GM21423 (cell line): ENCODE results near the gene GMCL2.
"Not testable (repeated sequence)": the region's sequence is repeated elsewhere in the genome, so short reads cannot be mapped to it uniquely, and the experiment has no call there.

Experiments used
- ATAC-seq: cut with Tn5 transposase; IDR thresholded peaks from one replicate; pipeline ENCODE4 v1.9.1; 2021; ENCODE audit warnings: mild to moderate bottlenecking, moderate library complexity; ENCODE audit not compliant: unreplicated experiment

GMCL2 gene, protein sequence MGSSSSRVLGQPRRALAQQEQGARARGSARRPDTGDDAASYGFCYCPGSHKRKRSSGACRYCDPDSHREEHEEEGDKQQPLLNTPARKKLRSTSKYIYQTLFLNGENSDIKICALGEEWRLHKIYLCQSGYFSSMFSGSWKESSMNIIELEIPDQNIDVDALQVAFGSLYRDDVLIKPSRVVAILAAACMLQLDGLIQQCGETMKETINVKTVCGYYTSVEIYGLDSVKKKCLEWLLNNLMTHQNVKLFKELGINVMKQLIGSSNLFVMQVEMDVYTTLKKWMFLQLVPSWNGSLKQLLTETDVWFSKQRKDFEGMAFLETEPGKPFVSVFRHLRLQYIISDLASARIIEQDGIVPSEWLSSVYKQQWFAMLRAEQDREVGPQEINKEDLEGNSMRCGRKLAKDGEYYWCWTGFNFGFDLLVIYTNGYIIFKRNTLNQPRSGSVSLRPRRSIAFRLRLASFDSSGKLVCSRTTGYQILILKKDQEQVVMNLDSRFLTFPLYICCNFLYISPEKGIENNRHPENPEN

DNA sequence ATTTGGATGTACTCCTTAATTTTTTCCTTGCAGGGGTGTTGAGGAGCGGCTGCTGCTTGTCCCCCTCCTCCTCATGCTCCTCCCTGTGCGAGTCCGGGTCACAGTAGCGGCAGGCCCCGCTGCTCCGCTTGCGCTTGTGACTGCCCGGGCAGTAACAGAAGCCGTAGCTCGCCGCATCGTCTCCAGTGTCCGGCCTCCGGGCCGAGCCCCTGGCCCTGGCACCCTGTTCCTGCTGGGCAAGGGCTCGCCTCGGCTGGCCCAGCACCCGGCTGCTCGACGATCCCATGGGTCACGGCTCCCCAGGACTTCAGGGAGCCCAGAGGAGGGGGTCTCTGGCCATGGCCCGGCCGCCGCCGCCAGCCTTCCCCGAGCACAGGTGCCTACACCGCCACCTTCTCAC, at the start of gene GMCL2:
TSS of gene GMCL2 (minus strand) at position 358 of the 400 bp plus-strand sequence. CDS start at position 286, 72 bp downstream.
- ATAC-seq = no peak

DNA sequence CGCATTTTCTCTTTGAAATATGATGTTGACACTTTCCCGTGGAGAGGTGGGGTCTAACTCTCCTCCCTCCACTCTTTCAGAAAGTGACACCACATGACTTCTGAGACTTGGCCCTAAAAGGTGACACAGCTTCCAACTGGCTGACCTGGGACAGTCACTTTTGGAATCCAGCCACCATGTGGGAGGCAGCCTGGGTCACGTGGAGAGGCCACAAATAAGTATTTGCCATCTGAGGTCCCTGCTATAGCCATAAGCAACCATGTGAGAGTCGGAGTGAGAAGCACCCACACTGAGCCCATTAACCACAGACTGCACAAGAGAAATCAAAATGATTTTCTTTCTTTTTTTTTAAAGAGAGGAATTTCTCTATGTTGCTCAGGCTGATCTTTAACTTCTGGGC, 49.5 kb upstream of the GMCL2 start:
- no peak for ATAC-seq

DNA sequence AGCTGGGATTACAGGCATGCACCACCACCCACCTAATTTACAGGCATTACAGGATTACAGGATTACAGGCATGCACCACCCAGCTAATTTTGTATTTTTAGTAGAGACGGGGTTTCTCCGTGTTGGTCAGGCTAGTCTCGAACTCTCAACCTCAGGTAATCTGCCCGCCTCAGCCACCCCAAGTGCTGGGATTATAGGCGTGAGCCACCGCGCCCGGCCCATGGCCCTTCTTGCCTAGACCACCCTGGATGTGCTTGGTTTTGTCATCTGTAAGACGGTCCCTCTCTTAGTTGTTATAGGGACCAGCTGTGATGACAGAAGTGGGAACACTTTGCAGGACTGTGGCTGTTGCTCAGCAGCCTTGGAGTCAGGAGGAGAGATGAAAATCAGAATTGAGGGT, 49.0 kb upstream of the GMCL2 start:
- ATAC-seq = no peak

DNA sequence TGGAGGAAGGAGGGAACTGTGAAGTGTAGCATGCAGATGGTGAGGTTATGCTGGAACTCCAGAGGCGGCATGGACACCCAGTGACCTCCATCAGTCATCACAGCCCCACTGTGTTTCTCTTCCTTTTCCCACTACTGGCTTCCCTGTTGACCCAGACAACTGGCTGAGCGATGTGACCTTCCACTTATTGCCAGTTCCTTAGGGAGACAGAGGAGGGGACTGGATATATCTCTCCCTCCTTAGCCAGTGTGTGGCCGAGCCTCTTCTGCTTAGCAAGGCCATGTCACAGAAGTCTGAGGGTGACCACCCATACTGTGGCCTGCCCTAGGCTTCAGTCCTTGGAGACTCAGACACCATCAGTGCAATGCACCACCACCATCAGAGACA, 48.4 kb upstream of the GMCL2 start:
- ATAC-seq = no peak

DNA sequence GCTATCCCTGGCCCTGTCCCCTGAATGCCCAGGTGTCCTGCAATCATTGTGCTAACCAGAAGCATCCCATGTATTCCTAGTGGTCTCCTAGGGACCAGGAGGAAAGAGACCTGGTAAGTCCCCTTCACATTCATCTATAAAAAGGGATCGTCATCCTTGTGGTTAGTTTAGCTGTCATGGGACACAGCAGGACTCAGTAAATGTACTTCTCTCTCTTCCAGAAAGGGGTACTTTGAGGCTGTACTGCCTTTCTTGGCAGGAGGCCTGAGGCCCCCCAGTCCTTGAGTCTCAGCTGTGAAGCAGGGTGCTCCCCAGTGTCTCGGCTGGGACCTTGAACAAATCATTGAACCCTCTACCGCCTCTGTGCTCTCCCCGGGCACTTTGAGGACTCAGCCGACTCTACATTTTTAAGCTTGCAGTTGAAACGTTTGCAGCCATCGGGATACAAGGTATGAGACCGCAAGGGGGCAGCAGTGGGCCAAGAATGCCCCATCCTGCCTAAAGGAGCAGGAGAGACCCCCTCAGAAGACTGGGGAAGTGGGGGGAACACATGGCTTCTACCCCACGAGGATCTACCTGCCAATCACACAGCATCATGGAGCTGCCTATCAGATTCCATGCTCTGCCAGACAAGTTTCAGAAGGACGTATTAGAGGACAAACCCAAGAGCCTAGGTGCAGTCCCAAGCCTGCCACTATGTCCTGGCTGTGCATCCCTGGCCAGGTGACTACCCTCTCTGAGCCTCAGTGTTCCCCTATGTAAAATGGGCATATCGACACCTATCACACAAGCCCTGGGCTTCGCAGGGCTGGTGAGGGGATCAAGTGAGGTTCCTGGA, 47.8 kb upstream of the GMCL2 start:
- no peak for ATAC-seq

DNA sequence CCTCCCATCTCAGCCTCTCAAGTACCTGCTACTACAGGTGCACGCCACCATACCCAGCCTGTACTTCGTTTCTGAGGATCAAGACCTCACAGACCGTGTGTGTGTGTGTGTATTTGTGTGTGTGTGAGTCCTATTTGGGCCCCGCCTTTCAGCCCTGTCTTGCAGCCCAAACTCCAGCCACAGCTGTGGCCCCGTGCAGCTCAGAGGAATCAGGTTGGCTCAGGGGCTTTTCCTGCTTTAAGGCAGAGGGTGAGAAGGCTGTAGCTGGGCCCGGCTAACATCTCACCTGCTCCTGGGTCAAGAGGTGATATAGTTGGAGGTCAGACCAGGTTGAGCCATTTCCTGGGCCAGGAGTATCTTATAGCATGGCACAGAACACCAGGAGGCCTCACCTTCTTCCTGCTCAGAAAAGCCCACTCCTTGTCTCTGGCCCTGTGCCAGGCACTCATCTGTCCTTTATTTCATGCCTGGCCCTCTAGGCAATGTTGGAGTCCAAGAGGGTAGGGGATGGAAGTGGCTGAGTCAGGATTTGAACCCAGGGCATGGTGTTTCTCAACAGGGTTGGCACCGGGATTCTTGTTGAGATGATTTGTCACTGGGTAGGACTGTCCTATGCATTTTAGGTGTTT, 47.1 kb upstream of the GMCL2 start:
- ATAC-seq = no peak

DNA sequence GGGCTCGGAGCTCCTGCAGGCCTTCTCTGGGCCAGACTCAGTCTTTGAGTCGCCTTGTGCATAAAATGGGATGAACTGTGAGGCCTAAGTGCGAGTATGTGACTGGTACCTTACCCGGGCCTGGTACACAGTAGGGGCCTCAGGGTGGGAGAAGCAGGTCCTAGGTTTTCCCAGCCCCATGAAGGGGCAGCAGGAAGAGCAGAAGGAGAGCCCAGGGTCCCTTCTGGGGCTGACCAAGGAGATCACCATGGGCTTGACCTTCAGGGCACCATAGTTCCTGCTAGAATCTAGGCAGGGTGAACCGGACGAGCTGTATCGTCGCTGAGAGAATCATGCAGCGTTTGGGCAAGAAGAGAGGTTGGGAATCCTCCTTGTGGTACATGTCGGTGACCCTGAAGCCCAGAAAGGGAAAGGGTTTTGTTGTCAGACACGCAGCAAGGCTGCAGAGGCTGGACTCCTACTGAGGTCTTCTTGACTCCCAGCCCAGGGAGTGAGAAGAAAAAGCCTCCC, 45.8 kb upstream of the GMCL2 start:
- no peak for ATAC-seq

DNA sequence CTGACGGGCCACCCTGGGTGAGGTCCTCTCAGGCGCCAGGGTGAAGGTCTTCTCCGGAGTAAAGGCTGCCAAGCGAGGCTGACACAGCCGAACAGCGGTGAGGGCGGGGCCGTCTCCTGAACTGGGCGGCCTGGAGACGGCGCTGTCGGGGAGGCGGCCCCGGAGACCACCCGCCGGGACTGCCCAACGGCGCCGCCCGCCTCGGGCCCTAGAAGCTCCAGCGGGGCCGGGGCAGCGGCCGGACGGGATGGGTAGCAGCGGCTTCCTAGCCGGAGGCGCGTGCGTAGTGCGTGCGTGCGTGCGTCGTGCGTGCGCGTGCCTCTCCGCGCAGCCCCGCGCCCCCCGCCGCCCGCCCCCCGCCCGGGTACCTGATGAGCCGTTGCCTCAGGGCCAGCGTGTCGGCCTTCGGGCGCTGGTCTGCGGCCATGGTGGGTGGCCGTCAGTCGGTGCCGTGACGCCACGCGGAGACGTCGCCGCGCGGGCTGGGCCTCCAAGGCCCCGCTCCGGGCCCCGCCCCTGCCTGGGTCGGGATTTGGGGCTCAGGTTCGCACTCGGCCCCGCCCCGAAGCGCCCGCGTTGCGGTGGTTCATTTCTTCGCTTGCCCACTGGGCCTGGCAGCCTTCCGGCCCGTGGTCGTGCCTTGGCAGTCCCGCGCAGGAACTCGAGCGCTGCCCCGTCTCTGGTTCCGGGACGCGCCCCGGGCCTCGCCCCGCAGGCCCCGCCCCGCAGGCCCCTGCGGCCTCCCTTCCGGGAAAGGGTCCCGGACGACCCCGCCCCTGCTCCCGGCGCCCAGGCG, 45.2 kb upstream of the GMCL2 start, which contains the start of gene PHYKPL:
TSS of gene PHYKPL (minus strand) at position 679 of the 796 bp plus-strand sequence. CDS start at position 427, 252 bp downstream.
- peak; percentile 60 for ATAC-seq

DNA sequence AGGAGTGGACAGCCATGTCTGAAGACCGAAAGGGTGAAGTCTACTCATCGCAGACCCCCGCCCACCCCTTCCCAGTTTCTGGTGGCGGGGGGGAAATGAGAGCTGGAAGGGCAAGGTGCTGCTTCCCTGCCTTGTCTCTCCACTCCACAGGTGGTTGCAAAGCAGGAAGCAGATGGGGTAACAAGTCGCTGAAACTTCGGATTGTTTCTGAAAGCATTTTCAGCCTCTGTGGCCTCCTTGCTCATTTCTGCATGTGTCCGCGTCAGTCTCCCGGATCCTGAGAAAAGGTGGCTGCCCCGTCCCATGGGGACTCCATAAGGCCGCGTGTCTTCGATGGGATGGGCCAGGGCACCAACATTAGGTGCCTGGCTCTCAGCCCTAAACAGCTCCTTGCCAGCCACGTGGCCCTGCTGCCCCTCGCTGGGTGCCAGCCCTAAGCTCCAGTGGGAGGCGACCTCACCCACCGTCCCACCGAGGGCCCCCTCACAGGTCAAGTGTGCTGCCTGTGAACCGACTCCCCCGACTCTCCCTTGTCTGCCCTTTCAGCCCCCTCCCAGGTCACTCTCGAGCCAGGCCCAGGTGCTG, 44.5 kb upstream of the GMCL2 start:
- no peak for ATAC-seq

DNA sequence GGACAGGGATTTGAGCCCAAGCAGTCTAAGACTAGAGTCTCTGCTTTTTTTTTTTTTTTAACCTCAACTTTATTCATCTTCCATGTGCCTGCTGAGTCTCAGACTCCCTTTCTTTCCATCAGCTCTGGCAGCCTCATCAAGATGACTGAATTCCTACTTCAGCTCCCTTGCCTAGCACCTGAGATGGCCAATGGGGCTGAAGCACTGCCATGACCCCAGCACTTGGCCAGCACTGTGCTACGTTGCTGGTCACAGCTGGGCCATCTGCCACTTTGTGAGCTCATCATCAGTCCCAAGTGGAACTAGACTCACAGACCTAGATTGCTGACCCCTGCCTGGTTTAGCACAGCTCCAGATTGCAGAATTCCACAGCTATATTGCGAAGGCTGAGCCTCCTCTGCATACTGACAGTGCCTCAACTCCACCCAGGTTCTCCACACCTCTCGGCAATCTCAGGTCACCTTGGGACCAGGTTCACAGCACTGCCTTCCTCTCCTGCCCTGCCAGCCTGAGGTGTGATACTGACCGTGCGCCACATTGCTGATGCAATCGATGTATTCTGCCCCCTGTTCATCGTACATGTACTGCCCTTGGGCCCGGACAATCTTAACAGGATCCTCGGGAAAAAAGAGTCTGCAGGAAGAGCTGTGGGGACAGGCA, 43.8 kb upstream of the GMCL2 start:
- ATAC-seq = no peak

DNA sequence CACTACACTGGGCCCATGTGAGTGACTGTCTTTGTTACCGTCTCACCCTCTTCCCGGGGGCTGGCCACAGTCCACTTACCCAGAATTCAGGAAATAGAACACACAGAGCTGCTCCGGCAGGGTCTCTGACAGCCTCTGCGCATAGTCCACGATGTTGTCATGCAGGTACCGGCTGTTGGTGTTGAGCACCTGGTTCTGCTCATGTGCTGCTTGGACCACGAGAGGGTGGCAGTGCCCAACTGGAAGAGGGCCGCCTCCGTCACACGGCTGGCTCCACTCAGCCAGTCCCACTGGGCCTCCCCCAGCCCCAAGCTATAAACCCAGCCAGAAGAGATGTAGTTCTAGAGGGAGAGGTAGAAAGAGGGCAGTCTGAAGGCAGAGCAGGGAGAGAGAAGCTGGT, 42.7 kb upstream of the GMCL2 start:
- no peak for ATAC-seq

DNA sequence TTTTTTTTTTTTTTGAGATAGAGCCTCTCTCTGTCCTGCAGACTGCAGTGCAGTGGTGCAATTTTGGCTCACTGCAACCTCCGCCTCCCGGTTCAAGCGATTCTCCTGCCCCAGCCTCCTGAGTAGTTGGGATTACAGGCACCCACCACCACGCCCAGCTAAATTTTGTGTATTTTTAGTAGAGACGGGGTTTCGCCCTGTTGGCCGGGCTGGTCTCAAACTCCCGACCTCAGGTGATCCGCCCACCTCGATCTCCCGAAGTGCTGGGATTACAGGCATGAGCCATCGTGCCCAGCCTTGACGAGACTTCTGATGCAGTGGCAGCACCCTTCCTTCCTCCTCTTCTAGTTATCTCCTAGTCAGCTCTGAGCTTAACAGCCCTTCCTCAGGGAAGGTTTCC, 41.9 kb upstream of the GMCL2 start:
- not testable (repeated sequence) for ATAC-seq

DNA sequence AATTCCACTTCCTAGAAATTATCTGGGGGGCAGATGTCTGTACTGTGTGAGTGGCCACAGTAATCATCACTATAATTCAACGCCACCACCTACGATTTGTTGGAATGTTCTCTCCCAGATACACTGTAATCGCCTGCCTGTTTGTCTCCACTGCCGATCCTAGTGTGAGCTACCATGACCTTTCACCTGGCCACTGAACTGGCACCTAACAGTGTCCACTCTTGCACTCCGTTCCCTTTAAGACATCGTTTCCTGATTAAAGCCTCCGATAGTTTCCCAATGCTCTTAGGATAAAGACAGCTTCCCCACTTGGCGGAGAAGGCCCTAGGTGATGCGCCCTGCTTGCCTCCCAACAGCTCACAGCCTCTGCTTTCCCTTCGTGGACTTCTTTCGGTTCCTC, 41.4 kb upstream of the GMCL2 start:
- no peak for ATAC-seq

DNA sequence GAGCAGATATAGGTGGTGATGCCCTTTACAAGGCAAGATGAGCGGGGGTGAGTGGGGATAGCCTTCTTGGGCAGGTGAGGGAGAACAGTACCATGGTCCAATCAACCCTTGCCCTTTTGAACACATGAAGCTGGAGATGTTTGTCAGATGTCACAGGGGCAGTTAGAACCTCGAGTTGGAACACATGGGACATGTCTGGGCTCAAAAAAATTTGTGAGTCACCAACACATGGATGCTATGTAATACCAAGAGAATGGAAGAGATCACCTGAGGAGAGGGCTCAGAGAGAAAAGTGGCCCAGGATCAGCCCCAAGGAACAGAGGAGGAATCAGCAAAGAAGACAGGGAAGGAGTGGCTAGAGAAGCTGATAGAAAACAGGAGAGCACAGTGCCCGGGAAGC, 40.8 kb upstream of the GMCL2 start:
- ATAC-seq = no peak

DNA sequence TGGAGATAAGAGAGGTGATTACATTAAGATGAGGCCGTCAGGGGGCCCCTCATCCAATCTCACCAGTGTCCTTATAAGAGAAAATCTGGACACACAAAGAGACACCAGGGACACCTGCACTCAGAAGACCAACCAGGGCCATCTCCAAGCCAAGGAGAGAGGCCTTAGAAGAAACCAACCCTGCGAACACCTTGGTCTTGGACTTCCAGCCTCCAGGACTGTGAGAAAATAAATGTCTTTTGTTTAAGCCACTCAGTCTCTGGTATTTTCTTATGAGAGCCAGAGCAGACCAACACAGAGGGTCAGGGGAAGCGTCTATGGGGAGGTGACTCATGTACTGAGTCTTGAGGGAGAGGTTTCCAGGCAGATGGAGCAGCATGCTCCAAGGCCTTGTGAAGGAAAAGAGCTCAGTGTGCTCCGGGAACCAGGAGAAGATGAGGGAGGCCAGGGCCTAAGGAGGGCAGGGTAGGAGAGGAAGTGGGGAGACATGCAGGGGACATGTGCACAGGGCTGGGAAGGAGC, 40.0 kb upstream of the GMCL2 start:
- no peak for ATAC-seq

DNA sequence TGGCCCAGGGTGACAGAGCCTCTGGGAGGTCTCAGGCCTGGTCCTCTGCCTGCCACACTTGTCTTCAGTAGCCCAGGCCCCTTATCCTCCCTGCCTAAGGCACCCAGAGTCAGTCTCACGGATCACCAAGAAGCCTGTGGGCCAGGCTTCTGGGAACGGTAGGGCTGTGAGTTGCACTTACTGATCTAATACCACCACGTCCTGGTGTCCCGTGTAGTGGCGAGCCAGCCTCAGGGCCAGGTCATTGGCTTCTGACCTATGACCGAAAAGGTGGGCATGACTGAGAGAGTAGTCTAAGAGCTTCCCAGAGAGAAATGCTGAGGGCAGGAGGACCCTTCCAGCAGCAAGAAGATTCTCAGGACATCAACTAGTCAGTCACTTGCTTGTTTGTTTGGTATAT, 38.0 kb upstream of the GMCL2 start:
- ATAC-seq = no peak

DNA sequence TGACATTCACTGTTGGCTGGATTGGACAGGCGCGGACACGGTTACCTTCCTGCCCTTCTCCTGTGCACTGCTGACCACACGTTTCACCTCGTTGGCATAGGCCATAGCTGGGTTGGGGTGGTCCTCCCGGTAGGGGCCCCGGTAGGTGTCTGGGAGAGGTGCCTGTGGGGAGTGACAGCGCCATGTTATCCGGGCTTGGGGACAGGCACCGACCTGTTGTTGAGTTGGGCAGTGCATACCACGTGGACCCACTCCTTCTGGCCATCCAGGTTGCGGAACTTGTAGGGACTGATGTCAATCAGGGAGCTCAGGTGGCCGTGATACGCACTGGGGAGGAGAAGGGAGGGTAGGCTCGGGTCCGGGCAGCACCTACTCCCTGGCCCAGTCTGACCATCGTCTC, 37.2 kb upstream of the GMCL2 start:
- no peak for ATAC-seq

DNA sequence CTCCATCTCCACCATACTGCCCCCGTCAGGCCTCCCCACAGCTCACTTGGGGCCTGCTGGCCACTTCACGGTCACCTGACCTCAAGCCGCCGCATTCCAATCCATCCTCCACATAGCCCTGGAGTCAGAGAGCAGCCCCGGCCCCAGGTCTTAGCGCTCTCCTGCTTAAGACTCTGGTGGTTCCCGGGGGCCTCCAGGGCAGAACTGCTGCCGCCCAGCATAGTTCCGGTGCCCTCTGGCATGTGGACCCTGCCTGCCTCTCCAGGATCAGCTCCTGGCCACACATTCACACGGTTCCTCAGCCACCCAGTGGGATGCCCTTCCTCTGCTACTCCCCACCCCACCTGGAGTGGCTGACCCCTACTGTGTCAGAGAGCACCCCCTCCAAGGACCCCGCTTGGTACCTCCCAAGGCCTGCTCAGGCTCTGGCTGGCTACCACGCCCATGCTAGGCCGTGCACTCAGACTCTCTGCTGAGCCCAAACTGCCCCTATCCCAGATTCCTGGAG, 36.7 kb upstream of the GMCL2 start:
- no peak for ATAC-seq

DNA sequence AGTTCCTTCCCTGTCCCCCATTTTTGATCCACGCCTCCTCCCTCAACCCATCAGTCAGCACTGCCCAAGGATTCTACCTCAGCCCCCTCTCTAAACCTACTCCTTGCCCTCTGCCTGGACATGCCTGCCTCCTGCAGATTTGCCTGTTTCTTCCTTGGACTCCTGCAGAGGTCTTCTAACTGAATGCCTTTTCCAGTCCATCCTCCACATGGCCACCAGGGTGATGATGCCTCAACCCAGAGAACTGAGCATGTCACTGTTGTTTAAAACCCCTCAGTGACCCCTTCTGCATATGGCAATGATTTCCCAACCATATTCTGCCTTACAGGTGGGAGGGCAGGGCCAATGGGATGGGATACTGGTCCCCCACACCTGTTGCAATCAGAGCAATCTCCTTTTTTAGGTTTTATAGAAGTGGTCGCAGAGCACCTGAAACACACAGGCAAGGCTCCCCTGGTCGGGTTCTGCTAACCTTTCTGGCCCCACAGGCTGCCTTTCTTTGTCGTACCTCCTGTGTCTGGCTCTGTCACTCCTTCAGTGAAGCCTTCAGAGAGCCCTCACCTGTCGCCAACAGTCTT, 36.1 kb upstream of the GMCL2 start:
- ATAC-seq = no peak
